Right renal cortex interstitium (tissue), 3 donors: ENCODE data around the gene ACAD10. TPM values are rescaled to one million over a fixed set of nuclear protein-coding genes. Genes with fewer than 3 reads are reported as not detected.

Experiments used
- DNase-seq, 3 donors: peaks; one replicate each; pipeline ENCODE4 v3.0.0-alpha.2; 2013; ENCODE audit warnings: low read depth in 3 of 3, low spot score in 2 of 3
- polyA plus RNA-seq, 3 donors: library from polyadenylated mRNA; unstranded; fragments of 120-200 nt; gene quantifications; one replicate each; pipeline ENCODE4 v1.2.1, GENCODE V29; 2013; ENCODE audit not compliant: insufficient read length in 3 of 3

ACAD10 gene
- polyA plus RNA-seq, 3 donors, result 34.5 to 39.1 (median 37.1) TPM

DNA sequence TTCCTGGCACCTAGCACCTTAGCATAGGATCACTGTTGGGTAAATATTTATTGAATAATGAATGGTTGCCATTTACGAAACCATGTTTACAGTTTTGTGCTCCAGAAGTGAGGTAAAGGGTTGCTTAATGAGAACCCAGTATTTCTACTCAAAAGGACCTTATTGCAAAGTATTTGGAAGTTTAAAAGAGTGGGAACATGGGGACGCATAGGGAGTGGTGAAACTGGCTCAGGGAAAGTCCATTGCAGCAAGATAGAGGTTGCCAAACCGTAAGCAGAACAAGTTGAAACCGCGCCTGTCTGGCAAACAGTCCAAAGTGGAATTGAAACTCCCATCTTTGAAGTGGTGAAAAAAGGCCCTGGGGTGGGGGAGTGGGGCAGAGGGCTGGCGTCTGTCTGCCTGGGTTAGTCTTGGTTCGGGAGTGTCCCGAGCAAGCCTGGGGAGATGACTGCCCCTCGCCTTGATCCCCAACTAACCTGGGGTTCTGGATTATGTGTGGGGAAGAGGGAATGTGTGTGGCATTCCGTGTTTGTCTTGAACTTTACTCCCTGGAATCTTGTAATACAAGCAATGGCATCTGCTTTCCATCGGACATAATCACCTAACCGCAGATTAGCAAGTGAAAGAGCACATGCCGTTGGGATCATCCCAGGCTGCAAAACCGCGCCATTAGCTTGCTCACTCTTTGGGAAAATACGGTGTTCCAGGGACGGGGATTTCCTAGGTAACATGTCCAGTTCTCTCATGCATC is 88.1 kb downstream of the ACAD10 start:
- DNase-seq, result no peak

DNA sequence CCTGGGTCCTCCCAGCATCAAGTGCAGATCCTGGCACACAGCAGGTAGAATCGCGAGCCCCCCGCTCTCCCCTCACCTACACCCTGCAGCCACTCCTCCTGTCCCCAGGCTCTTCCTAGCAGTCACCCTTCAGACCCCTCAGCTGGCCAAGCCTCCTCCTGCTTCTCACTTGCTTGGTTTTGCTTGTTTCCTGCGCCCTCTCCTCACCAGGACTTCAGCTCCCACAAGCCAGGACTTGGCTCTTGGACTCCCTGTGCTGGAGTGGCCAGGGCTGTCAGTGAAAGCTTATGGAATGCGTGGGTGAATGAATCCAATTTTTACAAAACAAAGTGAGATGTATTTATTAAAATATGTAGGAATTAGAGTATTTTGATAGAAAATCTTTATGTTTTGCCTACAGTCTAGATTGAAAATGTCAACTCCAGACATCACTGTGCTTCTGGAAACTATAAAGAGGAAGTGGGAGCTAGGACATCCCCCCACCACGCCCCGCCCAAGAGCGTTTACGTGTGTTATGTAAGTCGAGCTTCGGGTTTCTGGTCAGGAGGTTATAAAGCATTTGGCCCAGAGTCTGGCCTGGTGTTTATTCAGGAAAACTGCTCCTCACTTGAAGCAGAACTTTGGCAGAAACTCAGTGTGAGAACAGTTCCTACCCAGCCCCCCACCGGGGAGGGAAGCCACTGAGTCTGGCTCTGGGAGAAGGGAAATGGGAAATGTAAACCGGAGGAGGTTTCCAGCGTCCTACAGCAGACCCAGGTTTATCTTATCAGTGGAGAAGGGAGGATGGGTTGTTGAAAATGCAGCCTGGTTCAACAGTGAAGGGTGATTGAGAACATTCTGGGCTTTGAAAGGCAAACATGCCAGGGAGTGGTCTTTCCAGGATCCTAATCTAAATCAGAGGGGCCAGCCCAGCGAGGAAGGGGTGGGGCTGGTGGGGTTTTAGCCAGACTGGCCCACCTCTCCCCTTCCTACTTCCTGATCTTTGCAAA is 89.6 kb downstream of the ACAD10 start:
- peak; percentile 77 to 82 (median 77) for DNase-seq

- DNase-seq, result no peak
These were observed 91.0 kb downstream of the ACAD10 start for GRCh38 chr12:111776836-111777344.

DNA sequence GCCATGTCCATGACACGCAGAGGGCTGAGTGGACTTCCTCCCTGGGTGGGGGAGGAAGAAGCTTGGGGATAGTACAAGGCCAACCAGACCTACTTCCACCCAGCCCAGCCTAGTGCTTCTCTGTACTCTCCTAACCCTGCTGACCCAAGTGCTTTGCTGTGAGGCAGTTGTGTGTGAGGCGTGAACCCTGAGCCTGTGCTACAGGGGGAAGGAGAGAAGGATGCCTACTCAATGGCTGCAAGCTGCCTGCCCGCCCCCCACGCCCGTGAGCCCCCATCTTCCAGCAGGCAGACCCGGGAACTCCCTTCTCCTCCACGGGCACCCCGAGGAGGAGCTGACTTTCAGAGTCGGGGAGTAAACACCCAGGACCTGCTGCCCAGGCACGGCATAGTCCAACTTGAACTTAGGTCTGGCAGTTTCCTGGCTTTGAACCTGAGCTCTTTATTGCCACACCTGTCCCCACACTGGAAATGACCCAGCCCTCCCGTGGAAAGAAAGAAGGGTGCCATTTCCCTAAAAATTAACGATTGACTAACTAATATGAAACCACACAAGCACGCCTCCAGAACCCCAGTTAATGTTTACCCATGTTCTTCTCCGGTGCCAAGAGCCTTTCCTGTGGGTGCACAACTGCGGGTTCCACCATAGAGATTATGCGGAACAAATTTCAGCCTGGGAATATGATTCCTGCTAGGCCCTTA is 91.6 kb downstream of the ACAD10 start:
- no peak for DNase-seq

DNA sequence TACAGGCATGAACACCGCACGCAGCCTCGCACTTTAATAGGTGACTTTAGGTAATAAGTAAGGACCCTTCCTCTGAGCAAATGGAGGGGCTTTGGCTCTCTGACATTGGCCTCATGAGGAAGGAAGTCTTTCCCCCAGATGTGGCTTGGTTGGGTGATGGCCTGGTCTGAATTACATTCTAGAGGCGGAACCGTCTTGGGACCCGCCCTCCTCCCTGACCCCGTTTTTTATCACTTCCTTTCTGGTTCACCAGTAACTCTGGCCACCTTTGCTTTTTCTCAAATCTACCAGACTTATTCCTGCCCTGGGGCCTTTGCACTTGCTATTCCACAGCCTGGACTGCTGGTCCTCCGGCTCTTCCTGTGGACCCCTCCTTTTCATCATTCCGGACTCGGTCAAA is 94.3 kb downstream of the ACAD10 start:
- no peak for DNase-seq

DNA sequence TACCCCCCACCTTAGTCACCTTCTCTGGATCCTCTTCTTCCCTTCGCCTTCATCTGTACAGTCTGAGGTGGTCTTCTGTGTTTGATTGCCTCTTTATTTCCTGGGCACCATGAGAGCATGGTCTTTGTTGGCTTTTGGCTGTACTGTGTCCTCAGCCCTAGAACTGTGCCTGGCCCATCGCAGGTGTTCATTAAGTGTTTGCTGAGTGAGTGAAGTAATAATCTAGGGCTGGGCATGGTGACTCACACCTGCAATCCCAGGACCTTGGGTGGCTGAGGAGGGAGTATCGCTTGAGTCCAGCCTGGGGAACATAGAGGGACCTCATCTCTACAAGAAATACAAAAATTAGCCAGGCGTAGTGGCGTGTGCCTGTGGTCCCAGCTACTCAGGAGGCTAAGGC is 94.8 kb downstream of the ACAD10 start:
- no peak for DNase-seq

GRCh38 chr12:111781085-111781658 is 95.3 kb downstream of the ACAD10 start:
- no peak for DNase-seq

- DNase-seq, result no peak
These were observed 97.2 kb downstream of the ACAD10 start for GRCh38 chr12:111783046-111783445.

GRCh38 chr12:111784953-111785352 is 99.1 kb downstream of the ACAD10 start:
- no peak for DNase-seq

- no peak for DNase-seq
These were observed 99.8 kb downstream of the ACAD10 start for GRCh38 chr12:111785651-111786050.

DNA sequence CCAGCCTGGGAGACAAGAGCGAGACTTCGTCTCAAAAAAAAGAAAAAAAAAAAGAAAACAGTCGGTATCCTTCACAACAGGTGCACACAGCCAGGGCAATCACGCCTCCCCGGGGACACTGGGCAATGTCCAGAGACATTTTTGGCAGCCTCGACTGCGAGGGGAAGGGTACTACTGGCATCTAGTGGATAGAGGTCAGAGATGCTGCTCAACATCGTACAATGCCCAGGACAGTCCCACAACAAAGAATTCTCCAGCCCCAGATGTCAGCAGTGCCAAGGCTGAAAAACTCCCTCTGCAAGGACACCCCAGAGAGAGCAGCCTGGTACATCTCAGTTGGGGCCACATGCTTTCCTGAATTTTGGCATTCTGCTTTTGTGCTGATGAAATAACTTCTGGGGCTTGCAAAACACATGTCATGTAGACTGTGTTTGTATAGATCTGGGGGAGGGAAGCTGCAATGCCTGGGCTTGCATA is 102.4 kb downstream of the ACAD10 start:
- DNase-seq, result no peak

DNA sequence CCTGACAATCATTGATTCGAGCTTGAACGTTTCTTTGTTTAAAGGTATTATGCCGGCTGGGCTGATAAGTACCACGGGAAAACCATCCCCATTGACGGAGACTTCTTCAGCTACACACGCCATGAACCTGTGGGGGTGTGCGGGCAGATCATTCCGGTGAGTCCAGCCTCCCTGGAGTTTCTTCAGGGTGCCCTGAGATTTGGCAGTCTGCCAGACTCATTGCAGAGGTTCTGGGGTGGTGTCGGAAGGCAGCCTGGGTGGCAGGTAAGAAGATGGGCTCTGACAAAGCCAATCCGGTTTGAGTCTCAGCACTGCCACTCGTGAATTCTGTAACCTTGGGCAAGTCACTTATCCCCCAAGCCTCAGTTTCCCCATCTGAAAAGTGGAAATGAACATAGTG is 103.9 kb downstream of the ACAD10 start:
- DNase-seq, result no peak

DNA sequence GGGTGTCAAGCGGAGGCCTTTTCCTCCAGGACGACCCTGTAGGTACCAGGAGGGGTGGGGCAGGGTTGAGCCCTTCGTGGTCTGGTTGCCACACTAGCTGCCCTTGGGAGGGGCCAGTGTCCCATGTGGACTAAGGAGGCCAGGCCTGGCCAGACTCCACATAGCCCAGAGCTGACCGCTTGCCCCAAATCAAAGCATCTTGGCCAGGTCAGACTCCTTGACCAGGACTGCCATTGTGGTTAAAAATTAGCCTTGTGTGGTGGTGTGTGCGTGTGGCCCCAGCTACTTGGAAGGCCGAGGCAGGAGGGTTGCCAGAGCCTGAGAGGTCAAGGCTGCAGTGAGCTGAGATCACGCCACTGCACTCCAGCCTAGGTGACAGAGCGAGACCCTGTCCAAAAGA is 105.7 kb downstream of the ACAD10 start:
- DNase-seq, result no peak

- DNase-seq, result no peak
These were observed 106.5 kb downstream of the ACAD10 start for GRCh38 chr12:111792155-111792855.

- no peak for DNase-seq
These were observed 107.0 kb downstream of the ACAD10 start for GRCh38 chr12:111792856-111793235.

- DNase-seq, result no peak
These were observed 112.3 kb downstream of the ACAD10 start for GRCh38 chr12:111798182-111798581.

DNA sequence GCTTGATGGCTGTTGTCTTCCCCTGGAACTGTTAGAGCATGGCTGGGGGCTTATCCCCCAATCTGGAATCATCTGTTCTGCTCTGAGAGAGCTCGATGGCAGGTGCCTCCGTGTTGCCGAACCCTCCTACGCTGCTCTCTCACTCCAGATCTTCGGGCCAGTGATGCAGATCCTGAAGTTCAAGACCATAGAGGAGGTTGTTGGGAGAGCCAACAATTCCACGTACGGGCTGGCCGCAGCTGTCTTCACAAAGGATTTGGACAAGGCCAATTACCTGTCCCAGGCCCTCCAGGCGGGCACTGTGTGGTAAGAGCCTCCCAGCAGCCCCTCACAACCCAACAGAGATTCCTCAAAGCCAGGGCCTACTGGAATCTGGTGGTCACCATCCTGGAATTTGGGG is 113.9 kb downstream of the ACAD10 start:
- no peak for DNase-seq

- no peak for DNase-seq
These were observed 117.3 kb downstream of the ACAD10 start for GRCh38 chr12:111803038-111803626.

- DNase-seq, result no peak
These were observed 118.0 kb downstream of the ACAD10 start for GRCh38 chr12:111803851-111804250.
